OCI-LY7 (cell line): ENCODE measurements around the gene TUBA1A.
"Not testable (repeated sequence)": the region's sequence is repeated elsewhere in the genome, so short reads cannot be mapped to it uniquely, and the experiment has no call there.

Experiments
- CTCF ChIP-seq: fragments of 200-600 bp; sonication (generic); conservative IDR thresholded peaks from 2 replicates; pipeline ENCODE4 v1.5.1; 2014; ENCODE audit warnings: mild to moderate bottlenecking, antibody characterized with exemption, low read length, moderate library complexity, mixed read lengths
- EZH2phosphoT487 ChIP-seq: fragments of 200-600 bp; sonication (generic); IDR thresholded peaks from 2 replicates; pipeline ENCODE4 v1.6.1; 2018; ENCODE audit warnings: low read depth, borderline replicate concordance, mild to moderate bottlenecking, mixed run types, antibody characterized with exemption, low read length, moderate library complexity, mixed read lengths

- not testable (repeated sequence) for TF ChIP-seq EZH2phosphoT487, CTCF
These were observed 27.0 kb downstream of the TUBA1A start for GRCh38 chr12:49161901-49162300.
